ENCODE data around the gene ACOD1.

The ACOD1 gene

DNA sequence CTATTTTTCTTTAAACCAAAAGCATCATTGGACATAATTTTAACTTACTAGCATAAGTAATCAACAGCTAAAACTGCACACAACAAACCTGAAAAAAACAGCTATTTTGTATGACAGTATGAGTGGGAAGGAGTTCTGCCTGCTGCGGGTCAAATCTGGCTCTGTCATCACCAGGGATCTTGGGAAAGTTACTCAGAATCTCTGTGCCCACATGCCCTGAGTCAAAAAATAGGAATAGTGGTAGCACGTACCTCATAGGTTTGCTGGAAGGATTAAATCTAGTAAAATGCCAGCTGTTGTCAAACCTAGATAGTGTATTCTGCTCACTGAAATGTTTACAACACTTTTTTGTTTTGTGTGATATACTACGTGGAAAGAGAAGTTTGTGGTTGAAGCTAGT, 44.7 kb downstream of the ACOD1 start:
- DNase-seq: no peak

GRCh38 chr13:76993473-76993872, 45.2 kb downstream of the ACOD1 start:
- no peak for DNase-seq

GRCh38 chr13:76994281-76994680, 46.0 kb downstream of the ACOD1 start:
- no peak for DNase-seq

GRCh38 chr13:77000475-77000874, 52.2 kb downstream of the ACOD1 start:
- no peak for DNase-seq

DNA sequence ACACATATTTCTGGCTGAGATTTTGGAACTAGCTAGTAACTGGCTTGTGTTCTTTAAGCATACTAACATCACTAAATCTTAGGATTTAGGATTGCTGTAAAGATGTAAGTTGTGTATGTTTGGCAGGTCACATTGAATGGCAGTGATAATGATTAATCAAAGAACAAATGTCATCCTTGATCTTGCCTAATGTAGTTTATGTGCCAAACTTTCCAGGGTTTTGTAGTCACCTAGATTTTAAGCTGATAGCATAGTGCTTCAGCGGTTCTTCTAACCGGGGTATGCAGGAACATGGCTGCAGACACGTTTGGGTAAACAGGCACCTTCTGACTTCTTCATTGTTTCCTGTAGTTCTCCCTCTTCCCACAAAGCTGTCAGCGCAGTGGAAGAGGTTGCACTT, 53.2 kb downstream of the ACOD1 start:
- no peak for DNase-seq

- DNase-seq: no peak
These were observed 53.8 kb downstream of the ACOD1 start for GRCh38 chr13:77001963-77002587.

GRCh38 chr13:77002590-77003190, 54.4 kb downstream of the ACOD1 start:
- peak; percentile 24 for DNase-seq

All from midbrain (tissue), 1 donor.